HepG2 (cell line): ENCODE results near the gene WNT3. TPM values are rescaled to one million over a fixed set of nuclear protein-coding genes. Genes with fewer than 3 reads are reported as not detected.

ENCODE experiments used
- CHD2 ChIP-seq: IDR thresholded peaks from 2 replicates; pipeline ENCODE4 v1.6.1; 2011; ENCODE audit warnings: low read depth, low read length, improper control_type of control experiment
- ELF3 ChIP-seq: IDR thresholded peaks from 2 replicates; pipeline ENCODE4 v1.6.1; 2016; ENCODE audit warnings: missing genetic modification reagents, missing compliant biosample characterization
- GFI1 ChIP-seq: sonication (generic); formaldehyde crosslinking; IDR thresholded peaks from 2 replicates; pipeline ENCODE4 v1.5.0; 2020; ENCODE audit warnings: missing genetic modification reagents, mild to moderate bottlenecking, borderline replicate concordance
- KLF11 ChIP-seq: IDR thresholded peaks from 2 replicates; pipeline ENCODE4 v1.6.1; 2016; ENCODE audit warnings: missing compliant biosample characterization
- KLF16 ChIP-seq, 2 experiments: sonication (generic) in 1 of 2; formaldehyde crosslinking in 1 of 2; IDR thresholded peaks; 2 replicates each; pipeline versions ENCODE4 v1.6.1 to v1.8.0; 2016 to 2023; ENCODE audit warnings: missing genetic modification reagents in 2 of 2, missing compliant biosample characterization in 1 of 2
- MEIS2 ChIP-seq: sonication (generic); formaldehyde crosslinking; IDR thresholded peaks from 2 replicates; pipeline ENCODE4 v1.9.0; 2021; ENCODE audit warnings: mild to moderate bottlenecking, missing genetic modification reagents
- MIER2 ChIP-seq: IDR thresholded peaks from 2 replicates; pipeline ENCODE4 v1.6.1; 2016; ENCODE audit warnings: missing biosample characterization, missing genetic modification reagents
- NR2F6 ChIP-seq, 2 experiments: IDR thresholded peaks; 2 replicates each; pipeline ENCODE4 v1.6.1; 2016; ENCODE audit warnings: antibody characterized with exemption in 1 of 2, mild to moderate bottlenecking in 1 of 2
- SP4 ChIP-seq: sonication (generic); formaldehyde crosslinking; IDR thresholded peaks from 2 replicates; pipeline ENCODE4 v1.8.1; 2023; ENCODE audit warnings: mild to moderate bottlenecking, missing genetic modification reagents
- TEAD3 ChIP-seq: optimal IDR thresholded peaks from 2 replicates; pipeline ENCODE3; 2016; ENCODE audit warnings: borderline replicate concordance
- ZEB1 ChIP-seq: IDR thresholded peaks from 2 replicates; pipeline ENCODE4 v1.6.1; 2012; ENCODE audit warnings: mild to moderate bottlenecking, low read depth, inconsistent platforms; ENCODE audit not compliant: insufficient replicate concordance
- ZNF382 ChIP-seq: sonication (generic); formaldehyde crosslinking; IDR thresholded peaks from 2 replicates; pipeline ENCODE4 v1.5.0; 2020; ENCODE audit warnings: missing genetic modification reagents, mild to moderate bottlenecking, borderline replicate concordance
- ZNF644 ChIP-seq: IDR thresholded peaks from 2 replicates; pipeline ENCODE4 v1.6.1; 2016; ENCODE audit warnings: low read depth
- polyA plus RNA-seq, 8 experiments: library from polyadenylated mRNA; depleted of rRNA in 3 of 8; stranded (reverse) in 7 of 8; unstranded in 1 of 8; fragments of >200 nt; fragmentation: Illumina TruSeq in 4 of 8; extraction: Trizol in 4 of 8; gene quantifications; 2 replicates each; pipeline versions ENCODE4 v1.2.1 to v1.2.3, GENCODE V29; 2011 to 2016; ENCODE audit warnings: low read depth in 4 of 8, missing spikeins in 1 of 8, mixed read lengths in 1 of 8; ENCODE audit not compliant: insufficient read depth in 1 of 8
- total RNA-seq, 5 experiments: library from RNA; depleted of rRNA; stranded (reverse); fragments of >200 nt; fragmentation: Illumina TruSeq; extraction: Trizol; gene quantifications; 2 replicates each; pipeline ENCODE4 v1.2.3, GENCODE V29; 2016; ENCODE audit warnings: low read depth in 1 of 5
- TF ChIP-seq, protein P1 (sequence below): sonication (generic); formaldehyde crosslinking; IDR thresholded peaks from 2 replicates; pipeline ENCODE4 v1.8.0; 2022; ENCODE audit warnings: missing genetic modification reagents, mild to moderate bottlenecking, inconsistent platforms, borderline replicate concordance
- TF ChIP-seq, protein P2 (sequence below): sonication (generic); formaldehyde crosslinking; IDR thresholded peaks from 2 replicates; pipeline ENCODE4 v1.4.0; 2020; ENCODE audit warnings: missing genetic modification reagents
- TF ChIP-seq, protein P3 (sequence below): sonication (generic); formaldehyde crosslinking; IDR thresholded peaks from 2 replicates; pipeline ENCODE4 v1.5.0; 2020; ENCODE audit warnings: missing genetic modification reagents, mild to moderate bottlenecking, borderline replicate concordance
- TF ChIP-seq, protein P4 (sequence below): IDR thresholded peaks from 2 replicates; pipeline ENCODE4 v1.6.1; 2018; ENCODE audit warnings: missing genetic modification reagents, mild to moderate bottlenecking, missing compliant biosample characterization
- TF ChIP-seq, protein P5 (sequence below): sonication (generic); formaldehyde crosslinking; IDR thresholded peaks from 2 replicates; pipeline ENCODE4 v1.4.0; 2020; ENCODE audit warnings: mild to moderate bottlenecking, missing genetic modification reagents
- TF ChIP-seq, protein P6 (sequence below): sonication (generic); formaldehyde crosslinking; IDR thresholded peaks from 2 replicates; pipeline ENCODE4 v1.4.0; 2020; ENCODE audit warnings: missing genetic modification reagents
- TF ChIP-seq, protein P7 (sequence below): sonication (generic); formaldehyde crosslinking; IDR thresholded peaks from 2 replicates; pipeline ENCODE4 v1.8.1; 2023; ENCODE audit warnings: mild to moderate bottlenecking, missing genetic modification reagents, borderline replicate concordance

Gene WNT3
- total and polyA plus RNA-seq, 2 of the 13 experiments (the other 11 are each of a cell fraction or from before 2014, with no cell fraction given) = 8.5 to 10.3 TPM

DNA sequence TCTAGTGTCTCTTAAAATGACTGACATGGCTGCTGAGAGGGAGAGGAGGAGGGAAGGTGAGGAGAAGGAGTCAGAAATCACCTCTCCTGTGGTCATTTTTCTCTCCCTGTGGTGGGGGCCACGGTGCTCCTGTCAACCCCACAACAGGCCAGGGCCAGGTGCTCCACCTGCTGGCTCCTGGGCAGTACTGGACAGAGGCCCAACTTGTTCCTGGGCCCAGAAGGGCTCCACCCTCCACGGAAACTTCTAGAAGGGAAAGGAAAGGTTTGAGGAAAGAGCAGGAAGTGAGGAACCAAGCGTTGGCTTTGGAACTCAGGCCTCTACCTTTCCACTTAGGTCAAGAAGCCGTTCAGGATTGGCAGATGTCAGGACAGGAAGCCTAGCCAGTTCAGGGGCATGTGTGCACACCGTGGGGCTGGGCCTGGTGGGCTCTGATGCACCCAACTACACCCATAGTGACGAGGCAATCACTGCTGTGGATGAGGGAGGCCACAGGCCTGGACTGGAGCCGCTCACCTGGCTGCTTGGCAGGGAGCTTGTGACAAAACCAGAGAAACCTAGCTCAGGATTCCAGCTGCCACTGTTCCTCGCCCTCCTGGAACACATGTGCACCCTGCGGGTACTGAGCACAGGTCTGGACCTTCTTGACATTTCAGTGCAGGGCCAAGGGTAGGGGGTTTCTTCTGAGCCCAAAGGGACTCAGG is 36.1 kb downstream of the WNT3 start (continued):
- TF ChIP-seq, protein P1, sequence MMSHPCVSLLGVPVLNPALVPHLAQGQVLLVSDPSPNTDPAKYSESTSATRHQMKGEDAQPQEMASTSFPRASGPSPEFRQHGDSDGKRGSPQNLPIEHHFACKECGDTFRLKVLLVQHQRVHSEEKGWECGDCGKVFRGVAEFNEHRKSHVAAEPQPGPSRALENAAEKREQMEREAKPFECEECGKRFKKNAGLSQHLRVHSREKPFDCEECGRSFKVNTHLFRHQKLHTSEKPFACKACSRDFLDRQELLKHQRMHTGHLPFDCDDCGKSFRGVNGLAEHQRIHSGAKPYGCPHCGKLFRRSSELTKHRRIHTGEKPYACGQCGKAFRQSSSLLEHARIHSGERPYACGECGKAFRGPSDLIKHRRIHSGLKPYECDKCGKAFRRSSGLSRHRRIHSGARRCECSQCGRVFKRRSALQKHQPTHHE (CRISPR knock-in tag) = no peak
- no peak for TF ChIP-seq ZNF382 (CRISPR knock-in tag)
- TF ChIP-seq, protein P2, sequence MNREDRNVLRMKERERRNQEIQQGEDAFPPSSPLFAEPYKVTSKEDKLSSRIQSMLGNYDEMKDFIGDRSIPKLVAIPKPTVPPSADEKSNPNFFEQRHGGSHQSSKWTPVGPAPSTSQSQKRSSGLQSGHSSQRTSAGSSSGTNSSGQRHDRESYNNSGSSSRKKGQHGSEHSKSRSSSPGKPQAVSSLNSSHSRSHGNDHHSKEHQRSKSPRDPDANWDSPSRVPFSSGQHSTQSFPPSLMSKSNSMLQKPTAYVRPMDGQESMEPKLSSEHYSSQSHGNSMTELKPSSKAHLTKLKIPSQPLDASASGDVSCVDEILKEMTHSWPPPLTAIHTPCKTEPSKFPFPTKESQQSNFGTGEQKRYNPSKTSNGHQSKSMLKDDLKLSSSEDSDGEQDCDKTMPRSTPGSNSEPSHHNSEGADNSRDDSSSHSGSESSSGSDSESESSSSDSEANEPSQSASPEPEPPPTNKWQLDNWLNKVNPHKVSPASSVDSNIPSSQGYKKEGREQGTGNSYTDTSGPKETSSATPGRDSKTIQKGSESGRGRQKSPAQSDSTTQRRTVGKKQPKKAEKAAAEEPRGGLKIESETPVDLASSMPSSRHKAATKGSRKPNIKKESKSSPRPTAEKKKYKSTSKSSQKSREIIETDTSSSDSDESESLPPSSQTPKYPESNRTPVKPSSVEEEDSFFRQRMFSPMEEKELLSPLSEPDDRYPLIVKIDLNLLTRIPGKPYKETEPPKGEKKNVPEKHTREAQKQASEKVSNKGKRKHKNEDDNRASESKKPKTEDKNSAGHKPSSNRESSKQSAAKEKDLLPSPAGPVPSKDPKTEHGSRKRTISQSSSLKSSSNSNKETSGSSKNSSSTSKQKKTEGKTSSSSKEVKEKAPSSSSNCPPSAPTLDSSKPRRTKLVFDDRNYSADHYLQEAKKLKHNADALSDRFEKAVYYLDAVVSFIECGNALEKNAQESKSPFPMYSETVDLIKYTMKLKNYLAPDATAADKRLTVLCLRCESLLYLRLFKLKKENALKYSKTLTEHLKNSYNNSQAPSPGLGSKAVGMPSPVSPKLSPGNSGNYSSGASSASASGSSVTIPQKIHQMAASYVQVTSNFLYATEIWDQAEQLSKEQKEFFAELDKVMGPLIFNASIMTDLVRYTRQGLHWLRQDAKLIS = no peak
- TF ChIP-seq, protein P3, sequence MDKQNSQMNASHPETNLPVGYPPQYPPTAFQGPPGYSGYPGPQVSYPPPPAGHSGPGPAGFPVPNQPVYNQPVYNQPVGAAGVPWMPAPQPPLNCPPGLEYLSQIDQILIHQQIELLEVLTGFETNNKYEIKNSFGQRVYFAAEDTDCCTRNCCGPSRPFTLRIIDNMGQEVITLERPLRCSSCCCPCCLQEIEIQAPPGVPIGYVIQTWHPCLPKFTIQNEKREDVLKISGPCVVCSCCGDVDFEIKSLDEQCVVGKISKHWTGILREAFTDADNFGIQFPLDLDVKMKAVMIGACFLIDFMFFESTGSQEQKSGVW (CRISPR knock-in tag) = no peak
- TF ChIP-seq, protein P4, sequence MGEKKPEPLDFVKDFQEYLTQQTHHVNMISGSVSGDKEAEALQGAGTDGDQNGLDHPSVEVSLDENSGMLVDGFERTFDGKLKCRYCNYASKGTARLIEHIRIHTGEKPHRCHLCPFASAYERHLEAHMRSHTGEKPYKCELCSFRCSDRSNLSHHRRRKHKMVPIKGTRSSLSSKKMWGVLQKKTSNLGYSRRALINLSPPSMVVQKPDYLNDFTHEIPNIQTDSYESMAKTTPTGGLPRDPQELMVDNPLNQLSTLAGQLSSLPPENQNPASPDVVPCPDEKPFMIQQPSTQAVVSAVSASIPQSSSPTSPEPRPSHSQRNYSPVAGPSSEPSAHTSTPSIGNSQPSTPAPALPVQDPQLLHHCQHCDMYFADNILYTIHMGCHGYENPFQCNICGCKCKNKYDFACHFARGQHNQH (CRISPR knock-in tag) = peak; percentile 48; the same call in 1 of the 2 replicates
- TF ChIP-seq ZNF644 (CRISPR knock-in tag) = no peak
- TF ChIP-seq, protein P5, sequence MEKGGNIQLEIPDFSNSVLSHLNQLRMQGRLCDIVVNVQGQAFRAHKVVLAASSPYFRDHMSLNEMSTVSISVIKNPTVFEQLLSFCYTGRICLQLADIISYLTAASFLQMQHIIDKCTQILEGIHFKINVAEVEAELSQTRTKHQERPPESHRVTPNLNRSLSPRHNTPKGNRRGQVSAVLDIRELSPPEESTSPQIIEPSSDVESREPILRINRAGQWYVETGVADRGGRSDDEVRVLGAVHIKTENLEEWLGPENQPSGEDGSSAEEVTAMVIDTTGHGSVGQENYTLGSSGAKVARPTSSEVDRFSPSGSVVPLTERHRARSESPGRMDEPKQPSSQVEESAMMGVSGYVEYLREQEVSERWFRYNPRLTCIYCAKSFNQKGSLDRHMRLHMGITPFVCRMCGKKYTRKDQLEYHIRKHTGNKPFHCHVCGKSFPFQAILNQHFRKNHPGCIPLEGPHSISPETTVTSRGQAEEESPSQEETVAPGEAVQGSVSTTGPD (CRISPR knock-in tag) = no peak
- TF ChIP-seq, protein P6, sequence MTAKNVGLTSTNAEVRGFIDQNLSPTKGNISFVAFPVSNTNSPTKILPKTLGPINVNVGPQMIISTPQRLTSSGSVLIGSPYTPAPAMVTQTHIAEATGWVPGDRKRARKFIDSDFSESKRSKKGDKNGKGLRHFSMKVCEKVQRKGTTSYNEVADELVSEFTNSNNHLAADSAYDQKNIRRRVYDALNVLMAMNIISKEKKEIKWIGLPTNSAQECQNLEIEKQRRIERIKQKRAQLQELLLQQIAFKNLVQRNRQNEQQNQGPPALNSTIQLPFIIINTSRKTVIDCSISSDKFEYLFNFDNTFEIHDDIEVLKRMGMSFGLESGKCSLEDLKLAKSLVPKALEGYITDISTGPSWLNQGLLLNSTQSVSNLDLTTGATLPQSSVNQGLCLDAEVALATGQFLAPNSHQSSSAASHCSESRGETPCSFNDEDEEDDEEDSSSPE (CRISPR knock-in tag) = peak; percentile 22; the same call in 1 of the 2 replicates
- TF ChIP-seq MIER2 (CRISPR knock-in tag) = no peak
- TF ChIP-seq KLF11 = no peak
- no peak for TF ChIP-seq NR2F6 (IDR thresholded peaks at IDR 0.05)
- TF ChIP-seq NR2F6 (CRISPR knock-in tag; IDR thresholded peaks at IDR 0.05) = no peak
- peak; percentile 64; the same call in 1 of the 2 replicates for TF ChIP-seq MEIS2
- TF ChIP-seq CHD2 = no peak
- no peak for TF ChIP-seq GFI1
- peak; percentile 44; the same call in 1 of the 2 replicates for TF ChIP-seq ELF3 (CRISPR knock-in tag)
- TF ChIP-seq, protein P7, sequence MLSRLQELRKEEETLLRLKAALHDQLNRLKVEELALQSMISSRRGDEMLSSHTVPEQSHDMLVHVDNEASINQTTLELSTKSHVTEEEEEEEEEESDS = no peak
- TF ChIP-seq TEAD3 = no peak
- TF ChIP-seq KLF16 (CRISPR knock-in tag; IDR thresholded peaks at IDR 0.05) = peak in 1 of 2 experiments; percentile 30; a peak in 1 of 4 replicates
- no peak for TF ChIP-seq ZEB1
- TF ChIP-seq SP4 (CRISPR knock-in tag) = no peak
